BLaER1 (cell line): ENCODE data around the gene OPCML.

Source experiments
- H3K27ac ChIP-seq: shearing (Covaris generic); formaldehyde crosslinking; 2 replicates; pipeline ENCODE4 v1.8.1; 2022
- H3K27me3 ChIP-seq: shearing (Covaris generic); formaldehyde crosslinking; 2 replicates; pipeline ENCODE4 v1.8.1; 2022
- H3K36me3 ChIP-seq: shearing (Covaris generic); formaldehyde crosslinking; 2 replicates; pipeline ENCODE4 v1.8.1; 2022
- H3K4me1 ChIP-seq: shearing (Covaris generic); formaldehyde crosslinking; 2 replicates; pipeline ENCODE4 v1.8.1; 2022
- H3K4me2 ChIP-seq: shearing (Covaris generic); formaldehyde crosslinking; 2 replicates; pipeline ENCODE4 v1.8.1; 2022
- H3K4me3 ChIP-seq: shearing (Covaris generic); formaldehyde crosslinking; 2 replicates; pipeline ENCODE4 v1.8.1; 2022
- H3K9ac ChIP-seq: shearing (Covaris generic); formaldehyde crosslinking; 2 replicates; pipeline ENCODE4 v1.8.1; 2022
- H3K9me3 ChIP-seq: shearing (Covaris generic); formaldehyde crosslinking; 2 replicates; pipeline ENCODE4 v1.8.1; 2022
- H4K20me1 ChIP-seq: shearing (Covaris generic); formaldehyde crosslinking; 2 replicates; pipeline ENCODE4 v1.8.1; 2022
- Cebpa-rat ChIP-seq: shearing (Covaris generic); IDR thresholded peaks from 2 replicates; pipeline ENCODE4 v1.8.1; 2022

The OPCML gene

GRCh38 chr11:132858223-132858622 is 674.1 kb downstream of the OPCML start:
- H3K27ac ChIP-seq: no peak overlapping the region
- TF ChIP-seq Cebpa-rat: no peak
- H4K20me1 ChIP-seq: no peaks in the 10 kb centered on the region
- no peak overlapping the region for H3K4me3 ChIP-seq
- H3K4me2 ChIP-seq: peak overlapping the region; percentile 60
- H3K9ac ChIP-seq: no peak overlapping the region
- H3K9me3 ChIP-seq: peaks cover 23% of the 10 kb centered on the region
- H3K27me3 ChIP-seq: peaks cover 3% of the 10 kb centered on the region; the same call in 1 of the 2 replicates
- peaks cover 4% of the 10 kb centered on the region; the same call in 1 of the 2 replicates for H3K36me3 ChIP-seq
- peaks cover 26% of the 10 kb centered on the region for H3K4me1 ChIP-seq

- no peaks in the 10 kb centered on the region for H4K20me1 ChIP-seq
- no peak overlapping the region for H3K4me2 ChIP-seq
- TF ChIP-seq Cebpa-rat: no peak
- H3K36me3 ChIP-seq: peaks cover 4% of the 10 kb centered on the region; the same call in 1 of the 2 replicates
- H3K27me3 ChIP-seq: peaks cover 3% of the 10 kb centered on the region; the same call in 1 of the 2 replicates
- H3K9me3 ChIP-seq: peaks cover 23% of the 10 kb centered on the region
- H3K27ac ChIP-seq: no peak overlapping the region
- H3K4me3 ChIP-seq: no peak overlapping the region
- peaks cover 43% of the 10 kb centered on the region for H3K4me1 ChIP-seq
- H3K9ac ChIP-seq: no peak overlapping the region
These were observed 676.3 kb downstream of the OPCML start for GRCh38 chr11:132856032-132856431.

- no peaks in the 10 kb centered on the region for H4K20me1 ChIP-seq
- peaks cover 47% of the 10 kb centered on the region for H3K4me1 ChIP-seq
These were observed 676.8 kb downstream of the OPCML start for GRCh38 chr11:132855516-132855915.

GRCh38 chr11:132853886-132854285 is 678.4 kb downstream of the OPCML start:
- Histone ChIP-seq H3K9ac (no peak overlapping the region), H3K36me3 (peaks cover 4% of the 10 kb centered on the region; the same call in 1 of the 2 replicates), H4K20me1 (no peaks in the 10 kb centered on the region), H3K4me3 (no peak overlapping the region), H3K27ac (no peak overlapping the region), H3K4me2 (peak overlapping the region; percentile 60), H3K27me3 (peaks cover 3% of the 10 kb centered on the region; the same call in 1 of the 2 replicates), H3K4me1 (peaks cover 62% of the 10 kb centered on the region), H3K9me3 (peaks cover 23% of the 10 kb centered on the region)
- no peak for TF ChIP-seq Cebpa-rat

More at GRCh38 chr11:132855516-132855915, 676.8 kb downstream of the OPCML start:
- Histone ChIP-seq H3K4me2 (no peak overlapping the region), H3K4me3 (no peak overlapping the region), H3K27me3 (peaks cover 3% of the 10 kb centered on the region; the same call in 1 of the 2 replicates), H3K9me3 (peaks cover 23% of the 10 kb centered on the region), H3K9ac (no peak overlapping the region), H3K27ac (no peak overlapping the region), H3K36me3 (peaks cover 4% of the 10 kb centered on the region; the same call in 1 of the 2 replicates)
- no peak for TF ChIP-seq Cebpa-rat

- peaks cover 23% of the 10 kb centered on the region for H3K9me3 ChIP-seq
- H3K4me3 ChIP-seq: no peak overlapping the region
- peaks cover 4% of the 10 kb centered on the region; the same call in 1 of the 2 replicates for H3K36me3 ChIP-seq
- no peak overlapping the region for H3K9ac ChIP-seq
- no peaks in the 10 kb centered on the region for H4K20me1 ChIP-seq
- H3K27me3 ChIP-seq: no peaks in the 10 kb centered on the region
- H3K27ac ChIP-seq: peak overlapping the region; percentile 7; the same call in 1 of the 2 replicates
- TF ChIP-seq Cebpa-rat: no peak
- peak overlapping the region; percentile 60 for H3K4me2 ChIP-seq
- H3K4me1 ChIP-seq: peaks cover 62% of the 10 kb centered on the region
These were observed 679.9 kb downstream of the OPCML start for GRCh38 chr11:132852361-132852760.

- Histone ChIP-seq H3K4me2 (no peak overlapping the region), H4K20me1 (no peaks in the 10 kb centered on the region), H3K4me1 (peaks cover 62% of the 10 kb centered on the region), H3K4me3 (no peak overlapping the region), H3K36me3 (peaks cover 4% of the 10 kb centered on the region; the same call in 1 of the 2 replicates), H3K27ac (no peak overlapping the region), H3K9ac (no peak overlapping the region), H3K27me3 (no peaks in the 10 kb centered on the region), H3K9me3 (peaks cover 21% of the 10 kb centered on the region)
- no peak for TF ChIP-seq Cebpa-rat
These were observed 681.1 kb downstream of the OPCML start for GRCh38 chr11:132851247-132851646.

GRCh38 chr11:132850266-132850665 is 682.0 kb downstream of the OPCML start:
- Histone ChIP-seq H3K27ac (no peak overlapping the region), H3K4me1 (peaks cover 62% of the 10 kb centered on the region), H3K27me3 (no peaks in the 10 kb centered on the region), H3K4me2 (peak overlapping the region; percentile 19), H3K36me3 (peaks cover 4% of the 10 kb centered on the region; the same call in 1 of the 2 replicates), H3K9ac (no peak overlapping the region), H4K20me1 (no peaks in the 10 kb centered on the region), H3K4me3 (no peak overlapping the region), H3K9me3 (peaks cover 11% of the 10 kb centered on the region)
- no peak for TF ChIP-seq Cebpa-rat

GRCh38 chr11:132848336-132848735 is 684.0 kb downstream of the OPCML start:
- Histone ChIP-seq H4K20me1 (no peaks in the 10 kb centered on the region), H3K9ac (no peak overlapping the region), H3K4me3 (no peak overlapping the region), H3K4me1 (peaks cover 48% of the 10 kb centered on the region), H3K4me2 (peak overlapping the region; percentile 39), H3K27me3 (no peaks in the 10 kb centered on the region), H3K9me3 (peaks cover 8% of the 10 kb centered on the region; the same call in 1 of the 2 replicates), H3K27ac (no peak overlapping the region), H3K36me3 (no peaks in the 10 kb centered on the region)
- no peak for TF ChIP-seq Cebpa-rat

GRCh38 chr11:132846075-132846474 is 686.2 kb downstream of the OPCML start:
- Histone ChIP-seq H3K9me3 (peaks cover 19% of the 10 kb centered on the region; the same call in 1 of the 2 replicates), H3K27me3 (no peaks in the 10 kb centered on the region), H3K4me3 (no peak overlapping the region), H3K9ac (no peak overlapping the region), H3K36me3 (no peaks in the 10 kb centered on the region), H3K27ac (no peak overlapping the region), H3K4me2 (no peak overlapping the region), H4K20me1 (no peaks in the 10 kb centered on the region), H3K4me1 (peaks cover 34% of the 10 kb centered on the region)
- no peak for TF ChIP-seq Cebpa-rat

- Histone ChIP-seq H3K4me2 (no peak overlapping the region), H3K9ac (no peak overlapping the region), H4K20me1 (no peaks in the 10 kb centered on the region), H3K4me1 (peaks cover 36% of the 10 kb centered on the region), H3K27ac (no peak overlapping the region), H3K9me3 (peaks cover 19% of the 10 kb centered on the region; the same call in 1 of the 2 replicates), H3K4me3 (no peak overlapping the region), H3K27me3 (no peaks in the 10 kb centered on the region), H3K36me3 (no peaks in the 10 kb centered on the region)
- TF ChIP-seq Cebpa-rat: no peak
These were observed 687.2 kb downstream of the OPCML start for GRCh38 chr11:132844956-132845696.
